GM21619 (cell line): ENCODE results near the gene DNAJC8.
A peak's percentile ranks its signal among the peaks of the same experiment; 100 is the strongest.

Experiments
- ATAC-seq: cut with Tn5 transposase; IDR thresholded peaks from one replicate; pipeline ENCODE4 v1.9.1; 2021; ENCODE audit not compliant: unreplicated experiment

Gene DNAJC8

DNA sequence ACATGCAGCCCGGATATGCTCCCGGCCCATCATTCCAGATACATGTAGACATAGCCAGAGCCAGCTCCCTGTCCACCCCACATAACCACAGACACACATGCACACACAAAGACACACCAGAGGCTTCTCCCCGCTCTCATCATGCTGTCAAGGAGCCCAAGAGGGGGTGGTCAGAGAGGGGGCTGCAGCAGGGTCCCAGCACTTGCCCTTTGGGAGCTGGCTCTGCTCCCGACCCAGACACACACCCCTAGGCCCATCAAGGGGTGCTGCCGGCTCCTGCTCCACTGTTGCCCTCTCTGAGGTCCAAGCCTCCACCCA lies 58.9 kb downstream of the DNAJC8 start:
- no peak for ATAC-seq

GRCh38 chr1:28173151-28173979 lies 59.5 kb downstream of the DNAJC8 start:
- no peak for ATAC-seq

- ATAC-seq = peak; percentile 63
Observed at GRCh38 chr1:28172713-28173150, 60.1 kb downstream of the DNAJC8 start.

- ATAC-seq = no peak
Observed at GRCh38 chr1:28171246-28171645, 61.6 kb downstream of the DNAJC8 start.

- no peak for ATAC-seq
Observed at GRCh38 chr1:28170001-28170596, 62.7 kb downstream of the DNAJC8 start.

DNA sequence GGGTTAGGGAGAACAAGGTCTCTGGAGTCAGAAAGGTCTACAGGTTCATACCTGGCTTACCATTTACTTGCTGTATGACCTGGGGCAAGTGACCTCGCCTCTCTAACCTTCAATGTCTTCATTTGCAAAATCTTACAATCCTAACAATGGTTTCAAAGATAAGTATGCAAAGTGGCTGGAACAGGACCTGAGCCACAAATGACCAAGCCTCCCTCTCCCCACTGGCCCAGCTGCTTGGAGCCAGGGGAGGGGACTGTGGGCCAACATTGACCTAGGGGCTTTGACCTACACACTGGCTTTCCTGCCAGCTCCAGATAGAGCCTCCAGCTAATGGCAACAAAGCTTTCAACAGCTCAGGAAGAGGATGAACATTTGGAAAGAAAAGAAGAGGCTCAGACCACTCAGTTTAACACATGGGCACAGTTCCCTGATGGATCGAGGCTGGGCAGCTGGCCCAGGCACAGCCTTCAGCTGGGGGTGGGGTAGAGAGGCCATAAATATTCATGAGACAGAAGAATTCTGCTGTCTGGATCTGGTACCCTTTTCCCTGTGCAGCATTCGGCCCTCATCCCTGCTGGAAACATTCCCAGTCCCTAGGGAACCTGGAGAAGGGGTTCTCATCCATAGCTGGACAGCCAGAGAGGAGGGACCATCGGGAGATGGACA lies 69.2 kb downstream of the DNAJC8 start:
- ATAC-seq = no peak

- ATAC-seq = no peak
Observed at GRCh38 chr1:28162151-28162550, 70.7 kb downstream of the DNAJC8 start.

- ATAC-seq = no peak
Observed at GRCh38 chr1:28161751-28162150, 71.1 kb downstream of the DNAJC8 start.

DNA sequence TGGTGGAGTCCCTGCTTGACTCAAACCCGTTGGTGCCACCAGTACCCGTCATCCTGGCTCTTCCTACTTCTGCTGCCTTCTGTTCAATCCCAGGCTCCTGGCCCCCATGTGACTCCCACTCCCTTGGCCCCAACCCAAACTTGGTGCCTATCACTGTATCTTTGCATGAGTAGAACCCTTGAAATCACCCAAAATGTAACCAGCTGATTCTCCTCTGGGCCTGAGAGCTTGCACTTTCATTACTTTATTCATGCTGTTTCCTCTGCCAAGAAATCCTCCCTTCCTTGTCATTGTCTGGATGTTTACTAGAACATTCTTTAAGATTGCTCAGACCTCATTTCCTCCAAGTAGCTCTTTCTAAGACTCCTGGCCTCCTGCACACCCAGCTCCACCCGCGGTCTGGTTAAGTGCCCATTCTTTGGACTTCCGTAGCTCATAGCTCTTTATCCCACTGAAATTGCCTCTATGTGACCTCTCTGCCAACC lies 72.0 kb downstream of the DNAJC8 start:
- no peak for ATAC-seq

GRCh38 chr1:28159680-28160079 lies 73.1 kb downstream of the DNAJC8 start:
- no peak for ATAC-seq

DNA sequence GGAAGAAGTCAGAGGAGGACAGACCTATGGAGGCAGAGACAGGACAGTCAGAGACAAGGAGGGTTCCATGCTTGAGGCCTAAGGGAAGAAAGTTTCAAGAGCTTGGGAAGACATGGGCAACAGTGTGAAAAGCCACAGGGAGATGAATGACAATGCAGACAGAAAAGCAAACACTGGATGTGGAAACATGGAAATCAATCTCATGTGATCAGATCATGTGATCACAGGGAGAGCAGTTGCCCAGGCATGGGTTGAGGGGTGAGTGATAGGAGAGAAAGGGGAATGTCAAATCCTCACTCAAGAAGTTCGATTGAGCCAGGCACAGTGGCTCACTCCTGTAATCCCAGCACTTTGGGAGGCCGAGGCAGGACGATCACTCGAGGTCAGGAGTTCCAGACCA lies 73.6 kb downstream of the DNAJC8 start:
- ATAC-seq = no peak

DNA sequence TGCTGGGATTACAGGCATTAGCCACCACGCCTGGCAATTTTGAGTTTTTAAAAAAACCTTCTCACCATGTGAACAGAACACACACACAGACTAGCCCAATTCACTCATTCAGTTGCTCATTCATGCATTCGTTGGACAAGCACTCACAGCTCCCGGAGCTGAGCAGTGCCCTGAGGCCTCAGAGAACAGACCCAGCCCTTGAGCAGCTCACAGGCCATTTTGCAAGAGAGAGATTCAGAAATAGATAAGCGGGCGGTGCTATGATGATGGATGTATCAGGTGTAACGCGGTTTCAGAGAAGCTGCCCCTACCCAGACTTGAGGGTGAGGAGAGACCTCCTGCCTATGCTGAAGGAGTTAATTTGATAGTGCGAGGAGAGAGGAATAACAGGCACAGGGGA lies 74.9 kb downstream of the DNAJC8 start:
- no peak for ATAC-seq

GRCh38 chr1:28156821-28157220 lies 76.0 kb downstream of the DNAJC8 start:
- ATAC-seq = no peak

DNA sequence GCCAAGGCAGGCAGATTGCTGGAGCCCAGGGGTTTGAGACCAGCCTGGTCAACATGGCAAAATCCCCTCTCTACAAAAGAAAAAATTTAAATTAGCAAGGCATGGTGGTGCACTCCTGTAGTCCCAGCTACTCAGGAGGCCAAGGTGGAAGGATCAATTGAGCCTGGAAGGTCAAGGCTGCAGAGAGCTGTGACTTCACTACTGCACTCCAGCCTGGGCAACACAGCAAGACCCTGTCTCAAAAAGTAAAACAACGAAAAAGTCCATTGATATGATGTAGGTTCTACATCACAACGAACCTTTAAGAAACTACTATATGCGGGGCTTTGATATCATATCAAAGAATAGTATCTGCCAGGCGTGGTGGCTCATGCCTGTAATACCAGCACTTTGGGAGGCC lies 77.2 kb downstream of the DNAJC8 start:
- ATAC-seq = no peak

GRCh38 chr1:28154078-28154594 lies 78.7 kb downstream of the DNAJC8 start:
- ATAC-seq = no peak
